OCI-LY7 (cell line): ENCODE measurements around the gene DIAPH1.

Source experiments
- EZH2phosphoT487 ChIP-seq: fragments of 200-600 bp; sonication (generic); IDR thresholded peaks from 2 replicates; pipeline ENCODE4 v1.6.1; 2018; ENCODE audit warnings: low read depth, borderline replicate concordance, mild to moderate bottlenecking, mixed run types, antibody characterized with exemption, low read length, moderate library complexity, mixed read lengths
- TF ChIP-seq, protein P1 (sequence below): fragments of 200-600 bp; sonication (generic); conservative IDR thresholded peaks from 2 replicates; pipeline ENCODE4 v1.5.1; 2014; ENCODE audit warnings: mild to moderate bottlenecking, antibody characterized with exemption, low read length, moderate library complexity, mixed read lengths

DNA sequence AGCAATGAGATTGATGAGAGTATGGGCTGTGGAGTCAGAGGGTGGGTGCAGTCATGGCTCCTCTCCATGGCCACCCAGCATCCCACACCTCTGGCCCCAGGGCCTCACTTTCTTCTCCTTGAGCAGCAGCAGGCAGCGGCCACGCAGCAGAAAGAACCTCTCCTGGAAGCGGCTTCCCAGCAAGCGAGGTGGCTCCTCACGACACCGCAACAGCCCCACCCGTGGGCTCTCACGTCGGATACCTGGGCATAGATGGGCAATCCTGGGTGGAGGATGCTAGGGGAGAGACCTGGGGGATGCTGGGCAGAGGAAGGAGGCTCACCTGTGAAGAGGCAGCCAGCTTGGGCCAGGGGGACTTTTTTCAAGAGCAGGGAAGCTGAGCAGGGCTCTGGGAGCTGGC is 37.6 kb upstream of the DIAPH1 start:
- TF ChIP-seq, protein P1, sequence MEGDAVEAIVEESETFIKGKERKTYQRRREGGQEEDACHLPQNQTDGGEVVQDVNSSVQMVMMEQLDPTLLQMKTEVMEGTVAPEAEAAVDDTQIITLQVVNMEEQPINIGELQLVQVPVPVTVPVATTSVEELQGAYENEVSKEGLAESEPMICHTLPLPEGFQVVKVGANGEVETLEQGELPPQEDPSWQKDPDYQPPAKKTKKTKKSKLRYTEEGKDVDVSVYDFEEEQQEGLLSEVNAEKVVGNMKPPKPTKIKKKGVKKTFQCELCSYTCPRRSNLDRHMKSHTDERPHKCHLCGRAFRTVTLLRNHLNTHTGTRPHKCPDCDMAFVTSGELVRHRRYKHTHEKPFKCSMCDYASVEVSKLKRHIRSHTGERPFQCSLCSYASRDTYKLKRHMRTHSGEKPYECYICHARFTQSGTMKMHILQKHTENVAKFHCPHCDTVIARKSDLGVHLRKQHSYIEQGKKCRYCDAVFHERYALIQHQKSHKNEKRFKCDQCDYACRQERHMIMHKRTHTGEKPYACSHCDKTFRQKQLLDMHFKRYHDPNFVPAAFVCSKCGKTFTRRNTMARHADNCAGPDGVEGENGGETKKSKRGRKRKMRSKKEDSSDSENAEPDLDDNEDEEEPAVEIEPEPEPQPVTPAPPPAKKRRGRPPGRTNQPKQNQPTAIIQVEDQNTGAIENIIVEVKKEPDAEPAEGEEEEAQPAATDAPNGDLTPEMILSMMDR: no peak
- TF ChIP-seq EZH2phosphoT487: no peak
